Umbilical cord (tissue), 2 donors: ENCODE results near the gene SIAH2. TPM values are rescaled to one million over a fixed set of nuclear protein-coding genes. Genes with fewer than 3 reads are reported as not detected.

Experiments used
- DNase-seq: peaks from one replicate; pipeline ENCODE4 v3.0.0-alpha.2; 2015; ENCODE audit warnings: low spot score
- total RNA-seq: library from RNA; depleted of rRNA; stranded (reverse); fragments of >200 nt; gene quantifications from one replicate; pipeline ENCODE4 v1.2.3, GENCODE V29; 2014; ENCODE audit warnings: low replicate concordance; ENCODE audit not compliant: insufficient read depth

The SIAH2 gene
- total RNA-seq, 1 donor from 2014 or later: 87.6 TPM

GRCh38 chr3:150747886-150748683 lies 14.9 kb downstream of the SIAH2 start:
- no peak for DNase-seq

GRCh38 chr3:150746791-150747590 lies 16.0 kb downstream of the SIAH2 start:
- DNase-seq: no peak

GRCh38 chr3:150745832-150746231 lies 17.1 kb downstream of the SIAH2 start:
- DNase-seq: no peak

GRCh38 chr3:150744919-150745211 lies 18.1 kb downstream of the SIAH2 start:
- DNase-seq: no peak

- DNase-seq: peak; percentile 44
Measured at GRCh38 chr3:150744041-150744918, 18.7 kb downstream of the SIAH2 start.

GRCh38 chr3:150743508-150743907 lies 19.5 kb downstream of the SIAH2 start:
- no peak for DNase-seq

GRCh38 chr3:150742679-150743078 lies 20.3 kb downstream of the SIAH2 start:
- no peak for DNase-seq

- DNase-seq: no peak
Measured at GRCh38 chr3:150742141-150742523, 20.8 kb downstream of the SIAH2 start.

- no peak for DNase-seq
Measured at GRCh38 chr3:150741497-150742140, 21.4 kb downstream of the SIAH2 start.

- DNase-seq: no peak
Measured at GRCh38 chr3:150740733-150741496, 22.1 kb downstream of the SIAH2 start.

GRCh38 chr3:150739877-150740645 lies 22.9 kb downstream of the SIAH2 start:
- DNase-seq: no peak

GRCh38 chr3:150739200-150739863 lies 23.6 kb downstream of the SIAH2 start:
- DNase-seq: no peak

- peak; percentile 50 for DNase-seq
Measured at GRCh38 chr3:150738688-150739087, 24.3 kb downstream of the SIAH2 start.

GRCh38 chr3:150737874-150738679 lies 24.9 kb downstream of the SIAH2 start:
- no peak for DNase-seq

- no peak for DNase-seq
Measured at GRCh38 chr3:150736903-150737832, 25.8 kb downstream of the SIAH2 start.

- no peak for DNase-seq
Measured at GRCh38 chr3:150736316-150736719, 26.7 kb downstream of the SIAH2 start.

- DNase-seq: no peak
Measured at GRCh38 chr3:150734795-150735119, 28.2 kb downstream of the SIAH2 start.
